HepG2 (cell line): ENCODE data around the gene AARS1. TPM values are rescaled to one million over a fixed set of nuclear protein-coding genes. Genes with fewer than 3 reads are reported as not detected.
A peak's percentile ranks its signal among the peaks of the same experiment; 100 is the strongest.

Source experiments
- ARID2 ChIP-seq: sonication (generic); formaldehyde crosslinking; IDR thresholded peaks from 2 replicates; pipeline ENCODE4 v1.8.1; 2022; ENCODE audit warnings: mild to moderate bottlenecking, missing genetic modification reagents, borderline replicate concordance
- ARNTL ChIP-seq: sonication (generic); formaldehyde crosslinking; IDR thresholded peaks from 2 replicates; pipeline ENCODE4 v1.4.0; 2020; ENCODE audit warnings: mild to moderate bottlenecking, missing genetic modification reagents
- PHF21A ChIP-seq: sonication (generic); formaldehyde crosslinking; IDR thresholded peaks from 2 replicates; pipeline ENCODE4 v1.5.0; 2020; ENCODE audit warnings: mild to moderate bottlenecking, missing genetic modification reagents
- RFXAP ChIP-seq: sonication (generic); formaldehyde crosslinking; IDR thresholded peaks from 2 replicates; pipeline ENCODE4 v1.4.0; 2020; ENCODE audit warnings: missing genetic modification reagents, borderline replicate concordance
- SIX4 ChIP-seq: sonication (generic); formaldehyde crosslinking; IDR thresholded peaks from 2 replicates; pipeline ENCODE4 v1.4.0; 2020; ENCODE audit warnings: missing genetic modification reagents
- TRIM24 ChIP-seq: sonication (generic); formaldehyde crosslinking; IDR thresholded peaks from 2 replicates; pipeline ENCODE4 v1.8.0; 2022; ENCODE audit warnings: mild to moderate bottlenecking, missing genetic modification reagents
- ZBTB8A ChIP-seq: sonication (generic); formaldehyde crosslinking; IDR thresholded peaks from 2 replicates; pipeline ENCODE4 v1.4.0; 2020; ENCODE audit warnings: mild to moderate bottlenecking, low read depth, missing genetic modification reagents, borderline replicate concordance
- ZFP41 ChIP-seq: sonication (generic); formaldehyde crosslinking; IDR thresholded peaks from 2 replicates; pipeline ENCODE4 v1.4.0; 2020; ENCODE audit warnings: mild to moderate bottlenecking, missing genetic modification reagents, borderline replicate concordance
- ZNF20 ChIP-seq: sonication (generic); formaldehyde crosslinking; IDR thresholded peaks from 2 replicates; pipeline ENCODE4 v1.4.0; 2020; ENCODE audit warnings: mild to moderate bottlenecking, moderate library complexity, missing genetic modification reagents
- ZNF33B ChIP-seq: sonication (generic); formaldehyde crosslinking; IDR thresholded peaks from 2 replicates; pipeline ENCODE4 v1.5.1; 2020; ENCODE audit warnings: mild to moderate bottlenecking, missing genetic modification reagents
- ZNF446 ChIP-seq: sonication (generic); formaldehyde crosslinking; IDR thresholded peaks from 2 replicates; pipeline ENCODE4 v1.5.0; 2020; ENCODE audit warnings: mild to moderate bottlenecking, missing genetic modification reagents
- ZNF510 ChIP-seq: sonication (generic); formaldehyde crosslinking; IDR thresholded peaks from 2 replicates; pipeline ENCODE4 v1.4.0; 2020; ENCODE audit warnings: low read depth, mild to moderate bottlenecking, missing genetic modification reagents
- ZNF549 ChIP-seq: sonication (generic); formaldehyde crosslinking; IDR thresholded peaks from 2 replicates; pipeline ENCODE4 v1.5.0; 2020; ENCODE audit warnings: missing genetic modification reagents
- ZNF749 ChIP-seq: sonication (generic); formaldehyde crosslinking; IDR thresholded peaks from 2 replicates; pipeline ENCODE4 v1.8.0; 2022; ENCODE audit warnings: mild to moderate bottlenecking, missing genetic modification reagents, moderate library complexity, borderline replicate concordance
- polyA plus RNA-seq, 8 experiments: library from polyadenylated mRNA; depleted of rRNA in 3 of 8; stranded (reverse) in 7 of 8; unstranded in 1 of 8; fragments of >200 nt; fragmentation: Illumina TruSeq in 4 of 8; extraction: Trizol in 4 of 8; gene quantifications; 2 replicates each; pipeline versions ENCODE4 v1.2.1 to v1.2.3, GENCODE V29; 2011 to 2016; ENCODE audit warnings: low read depth in 4 of 8, missing spikeins in 1 of 8, mixed read lengths in 1 of 8; ENCODE audit not compliant: insufficient read depth in 1 of 8
- total RNA-seq, 5 experiments: library from RNA; depleted of rRNA; stranded (reverse); fragments of >200 nt; fragmentation: Illumina TruSeq; extraction: Trizol; gene quantifications; 2 replicates each; pipeline ENCODE4 v1.2.3, GENCODE V29; 2016; ENCODE audit warnings: low read depth in 1 of 5
- TF ChIP-seq, protein P1 (sequence below): sonication (generic); formaldehyde crosslinking; IDR thresholded peaks from 2 replicates; pipeline ENCODE4 v1.8.0; 2023; ENCODE audit warnings: mild to moderate bottlenecking, missing genetic modification reagents
- TF ChIP-seq, protein P2 (sequence below): IDR thresholded peaks from 2 replicates; pipeline ENCODE4 v1.6.1; 2012; ENCODE audit warnings: low read depth, low read length, improper control_type of control experiment
- TF ChIP-seq, protein P3 (sequence below): sonication (generic); formaldehyde crosslinking; IDR thresholded peaks from 2 replicates; pipeline ENCODE4 v1.4.0; 2020; ENCODE audit warnings: missing genetic modification reagents
- TF ChIP-seq, protein P4 (sequence below): sonication (generic); formaldehyde crosslinking; IDR thresholded peaks from 2 replicates; pipeline ENCODE4 v1.8.0; 2022; ENCODE audit warnings: missing genetic modification reagents, mild to moderate bottlenecking, inconsistent platforms, borderline replicate concordance
- TF ChIP-seq, protein P5 (sequence below): sonication (generic); formaldehyde crosslinking; IDR thresholded peaks from 2 replicates; pipeline ENCODE4 v1.4.0; 2020; ENCODE audit warnings: missing genetic modification reagents, mild to moderate bottlenecking, borderline replicate concordance

AARS1 gene
- total and polyA plus RNA-seq, 2 of the 13 experiments (the other 11 are each of a cell fraction or from before 2014, with no cell fraction given) = 107 to 132 TPM

DNA sequence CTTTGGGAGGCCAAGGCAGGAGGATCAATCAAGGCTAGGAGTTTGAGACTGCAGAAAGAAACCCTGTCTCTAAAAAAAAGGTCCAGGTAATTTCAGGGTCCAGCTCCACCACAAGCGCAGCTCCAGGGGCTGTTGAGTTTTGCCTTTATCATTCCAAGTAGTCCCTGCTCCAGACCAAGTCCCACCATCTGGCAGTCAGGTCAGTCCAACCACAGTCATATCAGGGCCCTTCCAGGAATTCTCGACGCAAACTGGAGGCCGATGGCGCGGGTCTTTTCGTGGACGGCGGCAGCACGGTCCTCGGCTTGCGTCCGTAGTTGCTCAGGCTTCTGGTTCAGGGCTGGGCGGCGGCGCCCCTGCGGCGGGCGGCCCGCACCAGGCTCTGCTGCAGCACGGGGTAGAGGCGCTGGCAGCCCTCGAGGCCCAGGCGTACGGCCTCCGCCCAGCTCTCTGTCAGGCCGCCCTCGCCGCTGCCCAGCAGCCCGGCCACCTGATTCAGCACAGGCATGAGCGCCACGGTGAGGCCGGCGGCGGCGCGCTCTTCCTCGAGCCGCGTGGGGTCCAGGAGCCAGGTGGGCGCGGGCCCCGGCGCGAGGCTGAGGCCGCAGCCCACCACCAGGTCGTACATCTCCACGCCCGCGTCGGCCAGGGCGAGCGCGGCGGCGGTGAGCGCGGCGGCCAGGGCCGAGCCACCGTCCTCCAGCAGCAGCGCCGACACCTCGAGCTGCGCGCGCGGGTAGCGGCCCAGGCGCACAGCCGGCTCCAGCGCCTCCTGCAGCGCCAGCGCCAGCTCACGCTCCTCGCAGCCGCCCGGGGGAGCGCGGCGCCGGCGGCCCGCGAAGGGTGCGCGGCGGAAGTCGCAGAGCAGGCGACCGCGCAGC is 38.3 kb downstream of the AARS1 start (continued):
- TF ChIP-seq ARNTL (peak; percentile 51; the same call in 1 of the 2 replicates), ZBTB8A (CRISPR knock-in tag) (no peak), ZNF749 (CRISPR knock-in tag) (no peak; the same call in 1 of the 2 replicates), ARID2 (no peak), PHF21A (no peak), ZNF20 (CRISPR knock-in tag) (no peak), TRIM24 (CRISPR knock-in tag) (no peak), ZNF446 (CRISPR knock-in tag) (peak; percentile 68; the same call in 1 of the 2 replicates), ZFP41 (CRISPR knock-in tag) (no peak), ZNF510 (no peak), ZNF33B (CRISPR knock-in tag) (no peak), RFXAP (CRISPR knock-in tag) (no peak), SIX4 (CRISPR knock-in tag) (peak; percentile 26; the same call in 1 of the 2 replicates), ZNF549 (CRISPR knock-in tag) (no peak)
- TF ChIP-seq, protein P1, sequence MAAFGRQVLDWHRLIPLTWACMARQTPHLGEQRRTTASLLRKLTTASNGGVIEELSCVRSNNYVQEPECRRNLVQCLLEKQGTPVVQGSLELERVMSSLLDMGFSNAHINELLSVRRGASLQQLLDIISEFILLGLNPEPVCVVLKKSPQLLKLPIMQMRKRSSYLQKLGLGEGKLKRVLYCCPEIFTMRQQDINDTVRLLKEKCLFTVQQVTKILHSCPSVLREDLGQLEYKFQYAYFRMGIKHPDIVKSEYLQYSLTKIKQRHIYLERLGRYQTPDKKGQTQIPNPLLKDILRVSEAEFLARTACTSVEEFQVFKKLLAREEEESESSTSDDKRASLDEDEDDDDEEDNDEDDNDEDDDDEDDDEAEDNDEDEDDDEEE = peak; percentile 88
- TF ChIP-seq, protein P2, sequence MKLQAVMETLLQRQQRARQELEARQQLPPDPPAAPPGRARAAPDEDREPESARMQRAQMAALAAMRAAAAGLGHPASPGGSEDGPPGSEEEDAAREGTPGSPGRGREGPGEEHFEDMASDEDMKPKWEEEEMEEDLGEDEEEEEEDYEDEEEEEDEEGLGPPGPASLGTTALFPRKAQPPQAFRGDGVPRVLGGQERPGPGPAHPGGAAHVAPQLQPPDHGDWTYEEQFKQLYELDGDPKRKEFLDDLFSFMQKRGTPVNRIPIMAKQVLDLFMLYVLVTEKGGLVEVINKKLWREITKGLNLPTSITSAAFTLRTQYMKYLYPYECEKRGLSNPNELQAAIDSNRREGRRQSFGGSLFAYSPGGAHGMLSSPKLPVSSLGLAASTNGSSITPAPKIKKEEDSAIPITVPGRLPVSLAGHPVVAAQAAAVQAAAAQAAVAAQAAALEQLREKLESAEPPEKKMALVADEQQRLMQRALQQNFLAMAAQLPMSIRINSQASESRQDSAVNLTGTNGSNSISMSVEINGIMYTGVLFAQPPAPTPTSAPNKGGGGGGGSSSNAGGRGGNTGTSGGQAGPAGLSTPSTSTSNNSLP = no peak
- TF ChIP-seq, protein P3, sequence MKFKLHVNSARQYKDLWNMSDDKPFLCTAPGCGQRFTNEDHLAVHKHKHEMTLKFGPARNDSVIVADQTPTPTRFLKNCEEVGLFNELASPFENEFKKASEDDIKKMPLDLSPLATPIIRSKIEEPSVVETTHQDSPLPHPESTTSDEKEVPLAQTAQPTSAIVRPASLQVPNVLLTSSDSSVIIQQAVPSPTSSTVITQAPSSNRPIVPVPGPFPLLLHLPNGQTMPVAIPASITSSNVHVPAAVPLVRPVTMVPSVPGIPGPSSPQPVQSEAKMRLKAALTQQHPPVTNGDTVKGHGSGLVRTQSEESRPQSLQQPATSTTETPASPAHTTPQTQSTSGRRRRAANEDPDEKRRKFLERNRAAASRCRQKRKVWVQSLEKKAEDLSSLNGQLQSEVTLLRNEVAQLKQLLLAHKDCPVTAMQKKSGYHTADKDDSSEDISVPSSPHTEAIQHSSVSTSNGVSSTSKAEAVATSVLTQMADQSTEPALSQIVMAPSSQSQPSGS (CRISPR knock-in tag) = no peak
- TF ChIP-seq, protein P4, sequence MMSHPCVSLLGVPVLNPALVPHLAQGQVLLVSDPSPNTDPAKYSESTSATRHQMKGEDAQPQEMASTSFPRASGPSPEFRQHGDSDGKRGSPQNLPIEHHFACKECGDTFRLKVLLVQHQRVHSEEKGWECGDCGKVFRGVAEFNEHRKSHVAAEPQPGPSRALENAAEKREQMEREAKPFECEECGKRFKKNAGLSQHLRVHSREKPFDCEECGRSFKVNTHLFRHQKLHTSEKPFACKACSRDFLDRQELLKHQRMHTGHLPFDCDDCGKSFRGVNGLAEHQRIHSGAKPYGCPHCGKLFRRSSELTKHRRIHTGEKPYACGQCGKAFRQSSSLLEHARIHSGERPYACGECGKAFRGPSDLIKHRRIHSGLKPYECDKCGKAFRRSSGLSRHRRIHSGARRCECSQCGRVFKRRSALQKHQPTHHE (CRISPR knock-in tag) = no peak
- TF ChIP-seq, protein P5, sequence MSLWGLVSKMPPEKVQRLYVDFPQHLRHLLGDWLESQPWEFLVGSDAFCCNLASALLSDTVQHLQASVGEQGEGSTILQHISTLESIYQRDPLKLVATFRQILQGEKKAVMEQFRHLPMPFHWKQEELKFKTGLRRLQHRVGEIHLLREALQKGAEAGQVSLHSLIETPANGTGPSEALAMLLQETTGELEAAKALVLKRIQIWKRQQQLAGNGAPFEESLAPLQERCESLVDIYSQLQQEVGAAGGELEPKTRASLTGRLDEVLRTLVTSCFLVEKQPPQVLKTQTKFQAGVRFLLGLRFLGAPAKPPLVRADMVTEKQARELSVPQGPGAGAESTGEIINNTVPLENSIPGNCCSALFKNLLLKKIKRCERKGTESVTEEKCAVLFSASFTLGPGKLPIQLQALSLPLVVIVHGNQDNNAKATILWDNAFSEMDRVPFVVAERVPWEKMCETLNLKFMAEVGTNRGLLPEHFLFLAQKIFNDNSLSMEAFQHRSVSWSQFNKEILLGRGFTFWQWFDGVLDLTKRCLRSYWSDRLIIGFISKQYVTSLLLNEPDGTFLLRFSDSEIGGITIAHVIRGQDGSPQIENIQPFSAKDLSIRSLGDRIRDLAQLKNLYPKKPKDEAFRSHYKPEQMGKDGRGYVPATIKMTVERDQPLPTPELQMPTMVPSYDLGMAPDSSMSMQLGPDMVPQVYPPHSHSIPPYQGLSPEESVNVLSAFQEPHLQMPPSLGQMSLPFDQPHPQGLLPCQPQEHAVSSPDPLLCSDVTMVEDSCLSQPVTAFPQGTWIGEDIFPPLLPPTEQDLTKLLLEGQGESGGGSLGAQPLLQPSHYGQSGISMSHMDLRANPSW (CRISPR knock-in tag) = no peak
